ENCODE data around the gene SPINT3. TPM values are rescaled to one million over a fixed set of nuclear protein-coding genes. Genes with fewer than 3 reads are reported as not detected.

Gene SPINT3
- total RNA-seq, 1 experiment from 2014 or later: not detected

DNA sequence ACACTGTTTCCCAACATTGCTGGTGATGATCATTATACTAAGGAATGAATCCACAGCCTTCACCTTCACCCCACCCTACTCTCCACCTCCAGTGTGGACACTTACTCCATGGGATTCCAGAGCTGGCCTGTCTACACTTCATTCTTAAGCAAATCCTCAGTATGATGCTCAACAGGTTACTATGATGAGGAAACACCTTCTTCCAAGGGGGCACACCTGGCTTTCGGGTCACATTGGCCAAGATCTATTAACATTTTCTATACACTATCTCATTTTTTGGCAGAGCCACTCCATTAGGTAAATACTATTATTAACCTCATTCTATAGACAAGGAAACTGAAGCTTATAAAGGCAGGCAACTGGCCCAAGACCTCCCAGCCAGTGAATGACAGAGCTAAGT is 39.8 kb upstream of the SPINT3 start:
- no TSS peak for BruUV-seq (replicated peaks)
- DNase-seq (ENCODE audit: low read depth, low spot score): no peak
- CTCF ChIA-PET: no interaction called here

More for the DNA sequence above, 39.8 kb upstream of the SPINT3 start:
- intact Hi-C loops (cut with micrococcal nuclease): no loop called here
- H3K79me2 ChIP-seq (ENCODE audit: insufficient read depth, low read length): no peaks in the 10 kb centered on the region
- no peak overlapping the region for H3K4me2 ChIP-seq (ENCODE audit: low read length)
- no peak overlapping the region for H3K9ac ChIP-seq (ENCODE audit: low read length)
- POLR2A ChIA-PET: no interaction called here
- H3K9me2 ChIP-seq (ENCODE audit: insufficient read depth): no peaks in the 10 kb centered on the region
- no peak for TF ChIP-seq EGR1 (IDR thresholded peaks at IDR 0.05; ENCODE audit: low read depth)
- no peak for TF ChIP-seq FOSL1 (IDR thresholded peaks at IDR 0.05; ENCODE audit: low read depth)
- TF ChIP-seq YY1 (IDR thresholded peaks at IDR 0.05; ENCODE audit: extremely low read depth, insufficient replicate concordance, low read depth, low read length): no peak
- no peak for TF ChIP-seq ZNF274 (IDR thresholded peaks at IDR 0.05; ENCODE audit: low read depth, low read length)
- no peak for TF ChIP-seq EZH2 (IDR thresholded peaks at IDR 0.05)
- TF ChIP-seq RAD21 (IDR thresholded peaks at IDR 0.05; ENCODE audit: low read depth): no peak
- no peak for TF ChIP-seq SIN3A (IDR thresholded peaks at IDR 0.05; ENCODE audit: low read depth)
- no peak for TF ChIP-seq ZBTB33 (IDR thresholded peaks at IDR 0.05; ENCODE audit: extremely low read depth, insufficient replicate concordance, low read length)
- TF ChIP-seq TCF7L2 (IDR thresholded peaks at IDR 0.05; ENCODE audit: borderline replicate concordance, extremely low read depth, insufficient read depth, insufficient read length): no peak
- no peak for TF ChIP-seq POLR2A (IDR thresholded peaks at IDR 0.05; ENCODE audit: borderline replicate concordance, extremely low read depth, insufficient read depth, insufficient read length)
- no peak for TF ChIP-seq JUND (IDR thresholded peaks at IDR 0.05)
- TF ChIP-seq, protein P1, sequence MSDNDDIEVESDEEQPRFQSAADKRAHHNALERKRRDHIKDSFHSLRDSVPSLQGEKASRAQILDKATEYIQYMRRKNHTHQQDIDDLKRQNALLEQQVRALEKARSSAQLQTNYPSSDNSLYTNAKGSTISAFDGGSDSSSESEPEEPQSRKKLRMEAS (IDR thresholded peaks at IDR 0.05): no peak
- TF ChIP-seq, protein P2, sequence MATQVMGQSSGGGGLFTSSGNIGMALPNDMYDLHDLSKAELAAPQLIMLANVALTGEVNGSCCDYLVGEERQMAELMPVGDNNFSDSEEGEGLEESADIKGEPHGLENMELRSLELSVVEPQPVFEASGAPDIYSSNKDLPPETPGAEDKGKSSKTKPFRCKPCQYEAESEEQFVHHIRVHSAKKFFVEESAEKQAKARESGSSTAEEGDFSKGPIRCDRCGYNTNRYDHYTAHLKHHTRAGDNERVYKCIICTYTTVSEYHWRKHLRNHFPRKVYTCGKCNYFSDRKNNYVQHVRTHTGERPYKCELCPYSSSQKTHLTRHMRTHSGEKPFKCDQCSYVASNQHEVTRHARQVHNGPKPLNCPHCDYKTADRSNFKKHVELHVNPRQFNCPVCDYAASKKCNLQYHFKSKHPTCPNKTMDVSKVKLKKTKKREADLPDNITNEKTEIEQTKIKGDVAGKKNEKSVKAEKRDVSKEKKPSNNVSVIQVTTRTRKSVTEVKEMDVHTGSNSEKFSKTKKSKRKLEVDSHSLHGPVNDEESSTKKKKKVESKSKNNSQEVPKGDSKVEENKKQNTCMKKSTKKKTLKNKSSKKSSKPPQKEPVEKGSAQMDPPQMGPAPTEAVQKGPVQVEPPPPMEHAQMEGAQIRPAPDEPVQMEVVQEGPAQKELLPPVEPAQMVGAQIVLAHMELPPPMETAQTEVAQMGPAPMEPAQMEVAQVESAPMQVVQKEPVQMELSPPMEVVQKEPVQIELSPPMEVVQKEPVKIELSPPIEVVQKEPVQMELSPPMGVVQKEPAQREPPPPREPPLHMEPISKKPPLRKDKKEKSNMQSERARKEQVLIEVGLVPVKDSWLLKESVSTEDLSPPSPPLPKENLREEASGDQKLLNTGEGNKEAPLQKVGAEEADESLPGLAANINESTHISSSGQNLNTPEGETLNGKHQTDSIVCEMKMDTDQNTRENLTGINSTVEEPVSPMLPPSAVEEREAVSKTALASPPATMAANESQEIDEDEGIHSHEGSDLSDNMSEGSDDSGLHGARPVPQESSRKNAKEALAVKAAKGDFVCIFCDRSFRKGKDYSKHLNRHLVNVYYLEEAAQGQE (IDR thresholded peaks at IDR 0.05; ENCODE audit: low read depth): no peak
- no peak for TF ChIP-seq POLR2AphosphoS5 (IDR thresholded peaks at IDR 0.05; ENCODE audit: low read depth, low read length)
- no peak for TF ChIP-seq EZH2phosphoT487 (IDR thresholded peaks at IDR 0.05; ENCODE audit: borderline replicate concordance)
- H3K4me1 ChIP-seq (ENCODE audit: control insufficient read depth in 1 of 2, insufficient read depth in 2 of 2, low read length in 2 of 2): no peaks in the 10 kb centered on the region
- H3K9me3 ChIP-seq (ENCODE audit: control insufficient read depth in 1 of 2, insufficient read depth in 1 of 2, low read depth in 1 of 2, low read length in 2 of 2): no peaks in the 10 kb centered on the region
- H3K4me3 ChIP-seq (replicated peaks in 1 of 2; ENCODE audit: low read depth in 1 of 2, low read length in 2 of 2): no peak overlapping the region
- peaks cover 7% of the 10 kb centered on the region for H3K27me3 ChIP-seq (ENCODE audit: insufficient read depth, low read length)
- ATAC-seq: no peak
- H2AFZ ChIP-seq (ENCODE audit: low read depth, low read length, poor library complexity, severe bottlenecking): no peak overlapping the region
- RAD21 ChIA-PET (ENCODE audit: low non-redundant PET in 1 of 2, low total read pairs in 2 of 2, uncharacterized antibody in 2 of 2, unreplicated experiment in 2 of 2): no interaction called here
- no peaks in the 10 kb centered on the region for H3K36me3 ChIP-seq (ENCODE audit: control insufficient read depth in 1 of 2, insufficient read depth in 2 of 2, low read length in 2 of 2)
- no peak overlapping the region for H3K27ac ChIP-seq (ENCODE audit: low read depth, low read length)
- H4K20me1 ChIP-seq (ENCODE audit: insufficient read depth): no peaks in the 10 kb centered on the region

Measured in HCT116 (cell line).